H9 (cell line): ENCODE measurements around the gene CELF4. TPM values are rescaled to one million over a fixed set of nuclear protein-coding genes. Genes with fewer than 3 reads are reported as not detected.

Experiments used
- DNase-seq: peaks from one replicate; pipeline ENCODE4 v3.0.0-alpha.2; 2017
- H2AFZ ChIP-seq: one replicate; pipeline ENCODE4 v1.6.1; 2013; ENCODE audit warnings: mild to moderate bottlenecking, low read length, control low read depth, moderate library complexity
- H2AK5ac ChIP-seq: 2 replicates; pipeline ENCODE4 v1.6.1; 2013; ENCODE audit warnings: low read length, control low read depth, mixed read lengths; ENCODE audit not compliant: insufficient read length
- H2BK120ac ChIP-seq: one replicate; pipeline ENCODE4 v1.6.1; 2013; ENCODE audit warnings: low read depth, mild to moderate bottlenecking, low read length, control low read depth, inconsistent platforms; ENCODE audit not compliant: poor library complexity, severe bottlenecking
- H2BK12ac ChIP-seq: 2 replicates; pipeline ENCODE4 v1.6.1; 2013; ENCODE audit warnings: low read length, control low read depth, mixed read lengths, low read depth; ENCODE audit not compliant: insufficient read length
- H2BK15ac ChIP-seq: 2 replicates; pipeline ENCODE4 v1.6.1; 2013; ENCODE audit warnings: low read depth, low read length, control low read depth
- H2BK20ac ChIP-seq: one replicate; pipeline ENCODE4 v1.6.1; 2013; ENCODE audit warnings: low read depth, mild to moderate bottlenecking, low read length, control low read depth, inconsistent platforms; ENCODE audit not compliant: poor library complexity, severe bottlenecking
- H2BK5ac ChIP-seq: 2 replicates; pipeline ENCODE4 v1.6.1; 2013; ENCODE audit warnings: low read length, control low read depth, mixed read lengths; ENCODE audit not compliant: insufficient read length
- H3K14ac ChIP-seq: 2 replicates; pipeline ENCODE4 v1.6.1; 2013; ENCODE audit warnings: low read length, control low read depth; ENCODE audit not compliant: insufficient read depth
- H3K18ac ChIP-seq: 2 replicates; pipeline ENCODE4 v1.6.1; 2013; ENCODE audit warnings: low read depth, mild to moderate bottlenecking, mixed read lengths, low read length, control low read depth; ENCODE audit not compliant: insufficient read length
- H3K23ac ChIP-seq: 2 replicates; pipeline ENCODE4 v1.6.1; 2013; ENCODE audit warnings: low read length, control low read depth, mixed read lengths, low read depth; ENCODE audit not compliant: insufficient read length
- H3K23me2 ChIP-seq: 2 replicates; pipeline ENCODE4 v1.6.1; 2013; ENCODE audit warnings: low read depth, mild to moderate bottlenecking, mixed read lengths, low read length, control low read depth; ENCODE audit not compliant: insufficient read length, poor library complexity, severe bottlenecking
- H3K27ac ChIP-seq: 2 replicates; pipeline ENCODE4 v1.5.1; 2013; ENCODE audit warnings: low read length, control low read depth, mixed read lengths, low read depth; ENCODE audit not compliant: insufficient read length
- H3K27me3 ChIP-seq: 2 replicates; pipeline ENCODE4 v1.6.1; 2013; ENCODE audit warnings: low read length, control low read depth, inconsistent platforms; ENCODE audit not compliant: insufficient read depth
- H3K4ac ChIP-seq: 2 replicates; pipeline ENCODE4 v1.6.1; 2013; ENCODE audit warnings: low read depth, mild to moderate bottlenecking, control low read depth, inconsistent platforms, low read length, moderate library complexity
- H3K4me1 ChIP-seq: 2 replicates; pipeline ENCODE4 v1.6.1; 2013; ENCODE audit warnings: low read length, control low read depth, inconsistent platforms; ENCODE audit not compliant: insufficient read depth
- H3K4me2 ChIP-seq: 2 replicates; pipeline ENCODE4 v1.6.1; 2013; ENCODE audit warnings: low read length, control low read depth, mixed read lengths; ENCODE audit not compliant: insufficient read length, insufficient read depth
- H3K56ac ChIP-seq: 2 replicates; pipeline ENCODE4 v1.6.1; 2013; ENCODE audit warnings: low read depth, mild to moderate bottlenecking, mixed read lengths, low read length, control low read depth; ENCODE audit not compliant: insufficient read length
- H3K79me1 ChIP-seq: 2 replicates; pipeline ENCODE4 v1.6.1; 2013; ENCODE audit warnings: low read depth, mild to moderate bottlenecking, moderate library complexity, low read length, control low read depth, inconsistent platforms; ENCODE audit not compliant: insufficient read depth, poor library complexity, severe bottlenecking
- H3K79me2 ChIP-seq: 2 replicates; pipeline ENCODE4 v1.6.1; 2013; ENCODE audit warnings: low read length, control low read depth, inconsistent platforms; ENCODE audit not compliant: insufficient read depth
- H3K9ac ChIP-seq: 2 replicates; pipeline ENCODE4 v1.6.1; 2013; ENCODE audit warnings: low read length, control low read depth, mixed read lengths; ENCODE audit not compliant: insufficient read length; ENCODE audit errors: extremely low read depth
- H3K9me3 ChIP-seq: one replicate; pipeline ENCODE4 v1.6.1; 2013; ENCODE audit warnings: low read depth, low read length, inconsistent platforms; ENCODE audit not compliant: control insufficient read depth
- H3T11ph ChIP-seq: one replicate; pipeline ENCODE4 v1.6.1; 2013; ENCODE audit warnings: mild to moderate bottlenecking, low read length, control low read depth, inconsistent platforms
- H4K20me1 ChIP-seq: one replicate; pipeline ENCODE4 v1.6.1; 2013; ENCODE audit not compliant: control insufficient read depth, insufficient read length, insufficient read depth
- H4K5ac ChIP-seq: 2 replicates; pipeline ENCODE4 v1.6.1; 2013; ENCODE audit warnings: low read depth, mild to moderate bottlenecking, mixed read lengths, low read length, control low read depth; ENCODE audit not compliant: insufficient read length
- H4K8ac ChIP-seq: replicated peaks from 2 replicates; pipeline ENCODE4 v1.6.1; 2013; ENCODE audit warnings: low read length, control low read depth, mixed read lengths, low read depth; ENCODE audit not compliant: insufficient read length
- H4K91ac ChIP-seq: 2 replicates; pipeline ENCODE4 v1.6.1; 2013; ENCODE audit warnings: low read depth, mild to moderate bottlenecking, moderate library complexity, mixed read lengths, low read length, control low read depth; ENCODE audit not compliant: insufficient read length
- H3K27ac Mint-ChIP-seq, 3 experiments: 2 replicates in 2 of 3; 3 replicates in 1 of 3; pipeline ENCODE4 v1.8.0; 2020 to 2021; ENCODE audit warnings: mixed read lengths in 3 of 3, mild to moderate bottlenecking in 1 of 3, moderate library complexity in 1 of 3
- H3K27me3 Mint-ChIP-seq: 2 replicates; pipeline ENCODE4 v1.8.0; 2021; ENCODE audit warnings: low read depth, mild to moderate bottlenecking, moderate library complexity, mixed read lengths
- H3K36me3 Mint-ChIP-seq, 3 experiments: 2 replicates in 2 of 3; 3 replicates in 1 of 3; pipeline ENCODE4 v1.8.0; 2020 to 2021; ENCODE audit warnings: low read depth in 3 of 3, mixed read lengths in 3 of 3; ENCODE audit not compliant: insufficient read depth in 1 of 3
- H3K4me1 Mint-ChIP-seq, 2 experiments: 2 replicates each; pipeline ENCODE4 v1.8.0; 2020; ENCODE audit warnings: mixed read lengths in 2 of 2
- H3K4me3 Mint-ChIP-seq, 2 experiments: 2 replicates in 1 of 2; 3 replicates in 1 of 2; pipeline ENCODE4 v1.8.0; 2020 to 2021; ENCODE audit warnings: mild to moderate bottlenecking in 2 of 2, mixed read lengths in 2 of 2, moderate library complexity in 1 of 2
- H3K9me3 Mint-ChIP-seq, 2 experiments: 2 replicates in 1 of 2; 3 replicates in 1 of 2; pipeline ENCODE4 v1.8.0; 2020; ENCODE audit warnings: mild to moderate bottlenecking in 2 of 2, mixed read lengths in 2 of 2, moderate library complexity in 1 of 2
- WGBS: extraction: QIAGEN DNeasy Blood & Tissue Kit; methylation state at CpG from one replicate; pipeline ENCODE4 v1.1.7; 2013; ENCODE audit warnings: missing lambda C conversion rate, low lambda C conversion rate, mixed read lengths; ENCODE audit not compliant: insufficient read length; ENCODE audit errors: extremely low coverage; 5-methylcytosine and 5-hydroxymethylcytosine counted together
- total RNA-seq: library from RNA; stranded (reverse); gene quantifications from 2 replicates; pipeline ENCODE4 v1.2.1, GENCODE V29; 2021
- TF ChIP-seq, protein P1 (sequence below): fragments of 200-600 bp; sonication (generic); conservative IDR thresholded peaks from 3 replicates; pipeline ENCODE4 v1.8.0; 2021; ENCODE audit warnings: antibody characterized with exemption, mild to moderate bottlenecking

The CELF4 gene
- total RNA-seq, 1 experiment from 2014 or later, result 1.1 TPM

DNA sequence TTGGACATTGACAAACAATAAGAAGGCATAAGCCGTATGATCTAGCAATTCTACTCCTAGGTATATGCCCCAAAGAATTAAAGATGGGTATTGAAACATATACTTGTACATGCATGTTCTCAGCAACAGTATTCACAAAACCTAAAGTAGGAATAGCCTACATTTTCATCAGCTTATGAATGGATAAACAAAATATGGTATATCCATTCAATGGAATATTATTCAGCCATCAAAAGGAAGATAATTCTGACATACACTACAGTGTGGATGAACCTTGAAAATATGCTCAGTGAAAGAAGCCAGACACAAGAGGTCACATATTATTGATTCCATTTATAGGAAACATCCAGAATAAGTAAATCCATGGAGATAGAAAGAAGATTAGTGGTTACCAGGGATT, 56.0 kb downstream of the CELF4 start:
- Histone ChIP-seq H4K5ac (no peak overlapping the region), H2BK15ac (no peak overlapping the region), H3K9me3 (no peaks in the 10 kb centered on the region), H4K91ac (no peak overlapping the region), H3K23ac (no peak overlapping the region), H3K4ac (no peak overlapping the region), H3K56ac (no peak overlapping the region), H3K9ac (no peak overlapping the region), H2BK5ac (no peak overlapping the region), H3T11ph (no peak overlapping the region), H3K27ac (no peak overlapping the region), H3K23me2 (no peaks in the 10 kb centered on the region), H3K27me3 (no peaks in the 10 kb centered on the region), H3K18ac (no peak overlapping the region), H4K8ac (no peak overlapping the region), H2AK5ac (no peak overlapping the region), H3K4me2 (no peak overlapping the region), H2BK12ac (no peak overlapping the region), H2BK20ac (no peak overlapping the region), H3K14ac (no peak overlapping the region), H2AFZ (no peak overlapping the region), H3K79me1 (no peaks in the 10 kb centered on the region), H4K20me1 (no peaks in the 10 kb centered on the region), H3K4me1 (no peaks in the 10 kb centered on the region), H3K79me2 (no peaks in the 10 kb centered on the region), H2BK120ac (no peak overlapping the region)
- no peak overlapping the region for H3K4me3 Mint-ChIP-seq
- WGBS, result no CpG with 5 or more reads among the region's 1 CpG
- peaks cover 0 to 9% of the 10 kb centered on the region in 2 experiments; a peak in 2 of 4 replicates for H3K4me1 Mint-ChIP-seq
- TF ChIP-seq, protein P1, sequence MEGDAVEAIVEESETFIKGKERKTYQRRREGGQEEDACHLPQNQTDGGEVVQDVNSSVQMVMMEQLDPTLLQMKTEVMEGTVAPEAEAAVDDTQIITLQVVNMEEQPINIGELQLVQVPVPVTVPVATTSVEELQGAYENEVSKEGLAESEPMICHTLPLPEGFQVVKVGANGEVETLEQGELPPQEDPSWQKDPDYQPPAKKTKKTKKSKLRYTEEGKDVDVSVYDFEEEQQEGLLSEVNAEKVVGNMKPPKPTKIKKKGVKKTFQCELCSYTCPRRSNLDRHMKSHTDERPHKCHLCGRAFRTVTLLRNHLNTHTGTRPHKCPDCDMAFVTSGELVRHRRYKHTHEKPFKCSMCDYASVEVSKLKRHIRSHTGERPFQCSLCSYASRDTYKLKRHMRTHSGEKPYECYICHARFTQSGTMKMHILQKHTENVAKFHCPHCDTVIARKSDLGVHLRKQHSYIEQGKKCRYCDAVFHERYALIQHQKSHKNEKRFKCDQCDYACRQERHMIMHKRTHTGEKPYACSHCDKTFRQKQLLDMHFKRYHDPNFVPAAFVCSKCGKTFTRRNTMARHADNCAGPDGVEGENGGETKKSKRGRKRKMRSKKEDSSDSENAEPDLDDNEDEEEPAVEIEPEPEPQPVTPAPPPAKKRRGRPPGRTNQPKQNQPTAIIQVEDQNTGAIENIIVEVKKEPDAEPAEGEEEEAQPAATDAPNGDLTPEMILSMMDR, result no peak
- no peak for DNase-seq
- peaks cover 0 to 3% (median 0%) of the 10 kb centered on the region in 3 experiments; a peak in 2 of 7 replicates for H3K36me3 Mint-ChIP-seq
- H3K27ac Mint-ChIP-seq, result no peak overlapping the region
- peaks cover 5 to 15% of the 10 kb centered on the region in 2 experiments; a peak in 4 of 5 replicates for H3K9me3 Mint-ChIP-seq
- H3K27me3 Mint-ChIP-seq, result peaks cover 43% of the 10 kb centered on the region
